ENCODE data around the gene AGBL1. TPM values are rescaled to one million over a fixed set of nuclear protein-coding genes. Genes with fewer than 3 reads are reported as not detected.

The AGBL1 gene
- total RNA-seq, 2 donors from 2014 or later, result not detected

- no peaks in the 10 kb centered on the region for H3K27me3 ChIP-seq (replicated peaks; ENCODE audit: insufficient read depth)
- DNase-seq (ENCODE audit: low spot score) (no peak), ATAC-seq (ENCODE audit: insufficient number of reproducible peaks, low FRiP score, low read depth) (no peak)
- TF ChIP-seq, protein P1, sequence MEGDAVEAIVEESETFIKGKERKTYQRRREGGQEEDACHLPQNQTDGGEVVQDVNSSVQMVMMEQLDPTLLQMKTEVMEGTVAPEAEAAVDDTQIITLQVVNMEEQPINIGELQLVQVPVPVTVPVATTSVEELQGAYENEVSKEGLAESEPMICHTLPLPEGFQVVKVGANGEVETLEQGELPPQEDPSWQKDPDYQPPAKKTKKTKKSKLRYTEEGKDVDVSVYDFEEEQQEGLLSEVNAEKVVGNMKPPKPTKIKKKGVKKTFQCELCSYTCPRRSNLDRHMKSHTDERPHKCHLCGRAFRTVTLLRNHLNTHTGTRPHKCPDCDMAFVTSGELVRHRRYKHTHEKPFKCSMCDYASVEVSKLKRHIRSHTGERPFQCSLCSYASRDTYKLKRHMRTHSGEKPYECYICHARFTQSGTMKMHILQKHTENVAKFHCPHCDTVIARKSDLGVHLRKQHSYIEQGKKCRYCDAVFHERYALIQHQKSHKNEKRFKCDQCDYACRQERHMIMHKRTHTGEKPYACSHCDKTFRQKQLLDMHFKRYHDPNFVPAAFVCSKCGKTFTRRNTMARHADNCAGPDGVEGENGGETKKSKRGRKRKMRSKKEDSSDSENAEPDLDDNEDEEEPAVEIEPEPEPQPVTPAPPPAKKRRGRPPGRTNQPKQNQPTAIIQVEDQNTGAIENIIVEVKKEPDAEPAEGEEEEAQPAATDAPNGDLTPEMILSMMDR (IDR thresholded peaks at IDR 0.05), result no peak
- H3K27ac ChIP-seq, result no peak overlapping the region
- no peak overlapping the region for H3K4me3 ChIP-seq
- no peaks in the 10 kb centered on the region for H3K36me3 ChIP-seq
- H3K9me3 ChIP-seq, result no peaks in the 10 kb centered on the region
- no peaks in the 10 kb centered on the region for H3K4me1 ChIP-seq (ENCODE audit: control insufficient read depth in 1 of 2, low read depth in 2 of 2)
Observed at GRCh38 chr15:86834115-86834863, 754.6 kb downstream of the AGBL1 start.

- no peak overlapping the region for H3K27ac ChIP-seq
Observed at GRCh38 chr15:86837294-86838061, 757.8 kb downstream of the AGBL1 start.

DNA sequence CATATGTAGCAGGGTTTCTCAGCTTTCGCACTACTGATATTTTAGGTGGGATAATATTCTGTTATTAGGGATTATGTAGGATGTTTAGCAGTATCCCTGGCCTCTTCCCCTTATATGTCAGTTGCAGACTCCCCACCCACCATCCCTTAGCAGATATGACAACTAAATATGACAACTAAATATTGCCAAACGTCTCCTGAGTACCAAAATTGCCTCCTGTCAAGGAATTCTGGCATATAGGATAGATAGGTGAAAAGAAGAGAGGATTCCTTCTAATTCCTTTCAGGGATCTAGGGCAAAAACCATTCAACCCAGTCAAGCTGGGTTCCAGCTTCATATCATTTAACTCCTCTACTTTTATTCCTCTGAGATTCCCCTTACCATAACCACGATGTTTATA lies 759.8 kb downstream of the AGBL1 start:
- Histone ChIP-seq H3K4me3 (no peak overlapping the region), H3K9me3 (no peaks in the 10 kb centered on the region), H3K27ac (no peak overlapping the region), H3K27me3 (replicated peaks; ENCODE audit: insufficient read depth) (no peaks in the 10 kb centered on the region), H3K4me1 (ENCODE audit: control insufficient read depth in 1 of 2, low read depth in 2 of 2) (no peaks in the 10 kb centered on the region), H3K36me3 (no peaks in the 10 kb centered on the region)
- TF ChIP-seq, protein P1 (IDR thresholded peaks at IDR 0.05), result no peak
- ATAC-seq (ENCODE audit: insufficient number of reproducible peaks, low FRiP score, low read depth) (no peak), DNase-seq (ENCODE audit: low spot score) (no peak)

More at GRCh38 chr15:86837294-86838061, 757.8 kb downstream of the AGBL1 start:
- ATAC-seq (ENCODE audit: insufficient number of reproducible peaks, low FRiP score, low read depth) (no peak), DNase-seq (ENCODE audit: low spot score) (no peak)
- TF ChIP-seq, protein P1 (IDR thresholded peaks at IDR 0.05), result no peak
- Histone ChIP-seq H3K27me3 (replicated peaks; ENCODE audit: insufficient read depth) (no peaks in the 10 kb centered on the region), H3K4me3 (no peak overlapping the region), H3K4me1 (ENCODE audit: control insufficient read depth in 1 of 2, low read depth in 2 of 2) (no peaks in the 10 kb centered on the region), H3K36me3 (no peaks in the 10 kb centered on the region), H3K9me3 (no peaks in the 10 kb centered on the region)

DNA sequence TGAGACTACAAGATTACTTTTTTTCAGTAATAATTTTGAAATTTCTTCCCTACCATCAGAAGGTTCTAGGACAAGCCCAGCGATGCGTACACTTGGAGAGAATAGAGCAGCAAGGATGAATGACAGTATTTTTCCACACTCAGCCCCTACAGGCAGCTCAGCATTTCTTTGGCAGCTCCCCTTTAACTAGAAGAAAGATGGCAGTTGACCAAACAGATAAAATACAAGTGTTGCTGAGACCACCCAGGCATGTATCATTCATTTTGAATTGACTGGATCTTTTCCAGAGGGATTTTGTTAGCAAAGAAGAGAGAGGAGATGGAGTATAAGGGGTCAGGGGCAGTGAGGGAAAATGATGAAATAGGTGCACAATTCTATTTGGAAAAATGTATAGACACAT lies 761.3 kb downstream of the AGBL1 start:
- Histone ChIP-seq H3K27me3 (replicated peaks; ENCODE audit: insufficient read depth) (no peaks in the 10 kb centered on the region), H3K36me3 (no peaks in the 10 kb centered on the region), H3K27ac (no peak overlapping the region), H3K4me3 (no peak overlapping the region), H3K9me3 (no peaks in the 10 kb centered on the region), H3K4me1 (ENCODE audit: control insufficient read depth in 1 of 2, low read depth in 2 of 2) (no peaks in the 10 kb centered on the region)
- no peak for DNase-seq (ENCODE audit: low spot score)
- no peak for ATAC-seq (ENCODE audit: insufficient number of reproducible peaks, low FRiP score, low read depth)
- TF ChIP-seq, protein P1 (IDR thresholded peaks at IDR 0.05), result no peak

DNA sequence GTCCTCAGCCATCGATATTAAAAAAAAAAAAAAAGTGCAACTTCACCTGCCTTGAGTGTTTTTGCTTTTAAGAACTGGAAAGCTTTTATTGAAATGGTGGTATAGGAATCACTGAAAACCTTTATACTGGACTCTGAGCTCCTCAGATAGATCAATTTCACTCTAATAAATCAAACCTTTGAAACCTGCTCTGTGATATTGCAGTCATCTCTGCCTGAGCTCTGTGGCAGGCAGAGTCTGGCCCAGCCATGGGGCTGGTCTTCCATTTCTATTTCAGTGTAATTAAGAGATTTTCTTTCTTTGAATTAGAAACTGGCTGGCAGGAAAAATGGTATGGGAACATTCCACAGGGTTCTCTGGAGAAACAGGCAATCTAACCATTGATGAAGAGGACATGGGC lies 762.5 kb downstream of the AGBL1 start:
- Histone ChIP-seq H3K9me3 (no peaks in the 10 kb centered on the region), H3K4me1 (ENCODE audit: control insufficient read depth in 1 of 2, low read depth in 2 of 2) (no peaks in the 10 kb centered on the region), H3K4me3 (no peak overlapping the region), H3K36me3 (no peaks in the 10 kb centered on the region), H3K27me3 (replicated peaks; ENCODE audit: insufficient read depth) (no peaks in the 10 kb centered on the region), H3K27ac (no peak overlapping the region)
- DNase-seq (ENCODE audit: low spot score), result no peak
- TF ChIP-seq, protein P1 (IDR thresholded peaks at IDR 0.05), result no peak
- no peak for ATAC-seq (ENCODE audit: insufficient number of reproducible peaks, low FRiP score, low read depth)

All from thoracic aorta (tissue), 2 donors.